Glutamatergic neuron (in vitro differentiated cells): ENCODE data around the gene SV2B. TPM values are rescaled to one million over a fixed set of nuclear protein-coding genes. Genes with fewer than 3 reads are reported as not detected.

Experiments used
- DNase-seq: peaks from one replicate; pipeline ENCODE4 v3.0.0; 2022
- H3K27ac Mint-ChIP-seq: one replicate; pipeline ENCODE4 v1.8.0; 2020; ENCODE audit warnings: mild to moderate bottlenecking, mixed read lengths, inconsistent platforms; ENCODE audit not compliant: unreplicated experiment
- H3K27me3 Mint-ChIP-seq: one replicate; pipeline ENCODE4 v1.8.0; 2020; ENCODE audit warnings: mild to moderate bottlenecking, moderate library complexity, mixed read lengths, inconsistent platforms; ENCODE audit not compliant: unreplicated experiment
- H3K36me3 Mint-ChIP-seq: one replicate; pipeline ENCODE4 v1.8.0; 2020; ENCODE audit warnings: mild to moderate bottlenecking, mixed read lengths, inconsistent platforms; ENCODE audit not compliant: unreplicated experiment
- H3K4me1 Mint-ChIP-seq: one replicate; pipeline ENCODE4 v1.8.0; 2020; ENCODE audit warnings: mild to moderate bottlenecking, low read depth, mixed read lengths, inconsistent platforms; ENCODE audit not compliant: unreplicated experiment
- H3K4me3 Mint-ChIP-seq: one replicate; pipeline ENCODE4 v1.8.0; 2020; ENCODE audit warnings: mild to moderate bottlenecking, mixed read lengths, inconsistent platforms; ENCODE audit not compliant: unreplicated experiment
- H3K9me3 Mint-ChIP-seq: one replicate; pipeline ENCODE4 v1.8.0; 2020; ENCODE audit warnings: mild to moderate bottlenecking, moderate library complexity, mixed read lengths, inconsistent platforms; ENCODE audit not compliant: unreplicated experiment
- total RNA-seq: library from RNA; stranded (reverse); fragmentation: NEBNext Ultra II Directional; extraction: Animal tissue kit (Norgen Biotek cat#: 25700); gene quantifications from one replicate; pipeline ENCODE4 v1.2.1, GENCODE V29; 2021; ENCODE audit not compliant: unreplicated experiment
- TF ChIP-seq, protein P1 (sequence below): fragments of 200-600 bp; sonication (generic); IDR thresholded peaks from one replicate; pipeline ENCODE4 v1.5.0; 2021; ENCODE audit not compliant: partially characterized antibody, unreplicated experiment

The SV2B gene
- total RNA-seq, 1 donor from 2014 or later = 7.1 TPM

DNA sequence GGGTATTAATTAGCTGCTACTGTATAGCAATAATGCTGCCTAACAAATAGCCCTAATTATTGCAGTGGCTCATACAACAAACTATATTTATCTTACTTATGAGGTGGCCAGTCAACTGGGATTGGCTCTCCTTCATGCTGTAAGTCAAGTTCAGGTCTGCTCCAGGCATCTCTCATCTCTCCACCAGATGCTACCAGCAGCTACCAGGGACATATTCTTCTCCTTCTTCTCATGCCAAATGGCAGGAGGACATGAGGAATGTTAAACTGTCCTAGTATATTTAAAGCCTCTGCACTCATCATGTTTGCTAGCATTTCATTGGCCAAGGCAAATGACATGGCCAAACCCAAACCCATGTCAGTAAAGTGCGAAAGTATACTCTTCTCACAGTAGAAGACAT lies 17.3 kb downstream of the SV2B start:
- TF ChIP-seq, protein P1, sequence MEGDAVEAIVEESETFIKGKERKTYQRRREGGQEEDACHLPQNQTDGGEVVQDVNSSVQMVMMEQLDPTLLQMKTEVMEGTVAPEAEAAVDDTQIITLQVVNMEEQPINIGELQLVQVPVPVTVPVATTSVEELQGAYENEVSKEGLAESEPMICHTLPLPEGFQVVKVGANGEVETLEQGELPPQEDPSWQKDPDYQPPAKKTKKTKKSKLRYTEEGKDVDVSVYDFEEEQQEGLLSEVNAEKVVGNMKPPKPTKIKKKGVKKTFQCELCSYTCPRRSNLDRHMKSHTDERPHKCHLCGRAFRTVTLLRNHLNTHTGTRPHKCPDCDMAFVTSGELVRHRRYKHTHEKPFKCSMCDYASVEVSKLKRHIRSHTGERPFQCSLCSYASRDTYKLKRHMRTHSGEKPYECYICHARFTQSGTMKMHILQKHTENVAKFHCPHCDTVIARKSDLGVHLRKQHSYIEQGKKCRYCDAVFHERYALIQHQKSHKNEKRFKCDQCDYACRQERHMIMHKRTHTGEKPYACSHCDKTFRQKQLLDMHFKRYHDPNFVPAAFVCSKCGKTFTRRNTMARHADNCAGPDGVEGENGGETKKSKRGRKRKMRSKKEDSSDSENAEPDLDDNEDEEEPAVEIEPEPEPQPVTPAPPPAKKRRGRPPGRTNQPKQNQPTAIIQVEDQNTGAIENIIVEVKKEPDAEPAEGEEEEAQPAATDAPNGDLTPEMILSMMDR = no peak
- Mint-ChIP-seq H3K36me3 (peaks cover 15% of the 10 kb centered on the region), H3K27me3 (peaks cover 4% of the 10 kb centered on the region), H3K9me3 (peaks cover 4% of the 10 kb centered on the region), H3K4me3 (no peak overlapping the region), H3K4me1 (peaks cover 26% of the 10 kb centered on the region), H3K27ac (no peak overlapping the region)
- no peak for DNase-seq

DNA sequence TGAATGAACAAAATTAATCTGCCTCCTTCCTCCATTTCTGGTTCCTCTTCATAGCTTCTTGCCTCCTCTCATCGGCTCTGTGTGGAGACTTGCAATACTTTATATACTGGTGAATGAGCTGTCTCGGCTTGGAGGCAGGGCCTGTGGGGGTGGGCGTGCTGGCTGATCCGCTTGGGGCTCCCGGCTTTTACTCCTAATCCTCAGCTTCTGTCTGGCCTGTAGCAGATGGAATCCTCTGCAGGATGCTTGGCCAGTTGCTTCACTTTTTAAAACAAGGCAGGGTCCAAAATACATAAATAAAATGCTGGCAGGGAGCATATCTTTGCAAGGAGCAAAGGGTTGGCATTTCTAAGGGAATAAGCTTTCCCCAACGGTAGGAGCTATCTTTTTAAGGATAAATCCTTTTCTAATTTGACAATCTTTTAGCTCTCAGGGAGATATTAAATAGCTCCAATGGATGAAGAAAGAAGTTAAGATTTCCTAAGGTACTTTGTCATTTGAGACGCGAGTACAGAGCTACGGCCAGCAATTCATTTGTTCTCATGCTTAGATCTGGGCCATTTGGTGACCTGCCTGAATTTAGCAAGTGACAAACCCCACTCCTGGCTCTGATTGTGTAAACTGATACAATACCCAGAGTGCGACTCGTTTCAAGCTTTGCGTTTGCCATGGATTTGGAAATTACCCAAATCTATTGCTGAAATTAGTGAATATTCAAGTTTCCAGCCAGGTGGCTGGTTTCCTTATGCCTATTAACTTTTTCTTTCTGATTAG lies 18.9 kb downstream of the SV2B start:
- TF ChIP-seq, protein P1 = no peak
- peak; percentile 31 for DNase-seq
- Mint-ChIP-seq H3K4me3 (no peak overlapping the region), H3K27me3 (peaks cover 2% of the 10 kb centered on the region), H3K27ac (peak overlapping the region; percentile 77), H3K36me3 (peaks cover 15% of the 10 kb centered on the region), H3K9me3 (peaks cover 4% of the 10 kb centered on the region), H3K4me1 (peaks cover 37% of the 10 kb centered on the region)

DNA sequence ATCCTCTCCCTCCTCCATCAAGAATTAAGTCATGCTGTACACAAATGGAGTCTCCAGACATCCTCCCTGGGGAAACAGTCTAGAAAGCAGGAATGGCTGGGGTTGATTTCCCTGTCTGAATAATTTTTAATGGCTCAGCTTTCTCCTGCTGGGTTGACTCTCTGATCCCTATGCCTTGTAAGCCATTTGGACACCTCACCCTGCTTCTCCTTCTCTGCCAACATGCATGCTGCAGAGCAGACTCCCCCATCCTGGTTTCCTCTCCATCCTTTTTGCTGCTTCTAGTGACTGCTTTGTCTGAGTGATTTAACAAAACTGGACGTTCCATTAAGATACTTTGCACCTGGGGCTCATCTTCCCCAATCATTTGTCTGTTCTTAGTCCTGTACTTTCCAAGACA lies 22.2 kb downstream of the SV2B start:
- Mint-ChIP-seq H3K4me3 (peak overlapping the region; percentile 57), H3K36me3 (no peaks in the 10 kb centered on the region), H3K4me1 (peaks cover 46% of the 10 kb centered on the region), H3K27me3 (peaks cover 2% of the 10 kb centered on the region), H3K9me3 (peaks cover 7% of the 10 kb centered on the region), H3K27ac (peak overlapping the region; percentile 78)
- TF ChIP-seq, protein P1 = no peak
- no peak for DNase-seq

DNA sequence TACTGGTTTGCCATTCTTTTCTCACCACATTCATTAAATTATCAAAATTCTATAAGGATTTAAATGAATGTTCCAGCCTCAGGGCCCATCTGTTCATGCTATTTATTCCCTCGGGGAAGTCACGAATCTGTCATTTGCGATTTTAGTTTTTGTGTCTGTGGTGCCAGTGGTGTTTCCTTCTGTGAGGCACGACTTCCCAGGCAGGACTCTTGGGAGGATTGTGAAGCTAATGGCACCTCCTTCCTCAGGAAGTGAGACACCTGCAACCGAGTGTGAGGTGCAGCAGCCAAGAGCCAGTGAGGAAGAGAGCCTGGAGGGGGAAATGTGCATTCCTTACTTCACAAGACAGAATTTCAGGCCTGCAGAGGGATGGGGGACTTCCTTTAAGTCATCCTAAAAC lies 24.1 kb downstream of the SV2B start:
- H3K4me1 Mint-ChIP-seq = peaks cover 36% of the 10 kb centered on the region
- peaks cover 4% of the 10 kb centered on the region for H3K27me3 Mint-ChIP-seq
- H3K4me3 Mint-ChIP-seq = peak overlapping the region; percentile 32
- no peaks in the 10 kb centered on the region for H3K36me3 Mint-ChIP-seq
- TF ChIP-seq, protein P1 = no peak
- no peak for DNase-seq
- H3K9me3 Mint-ChIP-seq = peaks cover 6% of the 10 kb centered on the region
- peak overlapping the region; percentile 73 for H3K27ac Mint-ChIP-seq

DNA sequence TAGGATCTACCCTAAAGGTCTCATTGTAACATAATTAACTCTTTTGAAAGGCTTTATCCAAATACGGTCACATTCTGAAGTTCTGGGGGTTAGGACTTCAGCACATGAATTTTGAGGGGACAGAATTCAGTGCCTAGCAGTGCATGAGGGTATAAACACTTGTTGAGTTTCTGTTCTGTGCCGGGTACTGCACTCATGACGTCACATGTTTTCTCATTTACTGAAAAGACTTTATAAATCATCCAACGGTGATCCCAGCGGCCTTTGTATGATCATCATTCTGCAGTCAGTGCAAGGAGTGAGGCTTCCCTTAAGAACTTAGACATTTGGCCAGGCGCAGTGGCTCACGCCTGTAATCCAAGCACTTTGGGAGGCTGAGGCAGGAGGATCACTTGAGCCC lies 25.1 kb downstream of the SV2B start:
- H3K27me3 Mint-ChIP-seq = peaks cover 4% of the 10 kb centered on the region
- peaks cover 6% of the 10 kb centered on the region for H3K9me3 Mint-ChIP-seq
- TF ChIP-seq, protein P1 = no peak
- H3K36me3 Mint-ChIP-seq = no peaks in the 10 kb centered on the region
- DNase-seq = no peak
- H3K4me3 Mint-ChIP-seq = no peak overlapping the region
- H3K4me1 Mint-ChIP-seq = peaks cover 32% of the 10 kb centered on the region
- H3K27ac Mint-ChIP-seq = no peak overlapping the region
